HG02759 (cell line): ENCODE data around the gene MT1HL1.
"Not testable (repeated sequence)": the region's sequence is repeated elsewhere in the genome, so short reads cannot be mapped to it uniquely, and the experiment has no call there.

Experiments
- ATAC-seq: cut with Tn5 transposase; IDR thresholded peaks from one replicate; pipeline ENCODE4 v1.9.1; 2021; ENCODE audit warnings: mild to moderate bottlenecking, moderate library complexity; ENCODE audit not compliant: unreplicated experiment

Gene MT1HL1

DNA sequence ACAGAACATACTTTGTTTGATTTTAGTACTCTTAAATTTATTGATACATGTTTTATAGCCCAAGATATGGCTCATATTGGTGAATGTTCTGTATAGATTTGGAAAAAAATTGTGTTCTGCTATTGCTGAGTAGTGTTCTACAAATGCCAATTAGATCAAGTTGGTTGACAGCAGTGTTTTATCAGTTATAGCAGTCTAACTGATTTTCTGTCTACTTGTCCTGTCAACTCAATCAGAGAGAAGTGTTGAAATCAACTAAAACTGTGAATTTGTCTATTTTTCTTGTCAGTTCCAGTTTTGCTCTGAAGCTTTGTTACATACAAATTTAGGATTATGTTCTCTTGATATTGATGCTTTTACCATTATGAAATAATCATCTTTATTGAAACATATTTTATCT, 14.7 kb upstream of the MT1HL1 start:
- ATAC-seq: no peak

DNA sequence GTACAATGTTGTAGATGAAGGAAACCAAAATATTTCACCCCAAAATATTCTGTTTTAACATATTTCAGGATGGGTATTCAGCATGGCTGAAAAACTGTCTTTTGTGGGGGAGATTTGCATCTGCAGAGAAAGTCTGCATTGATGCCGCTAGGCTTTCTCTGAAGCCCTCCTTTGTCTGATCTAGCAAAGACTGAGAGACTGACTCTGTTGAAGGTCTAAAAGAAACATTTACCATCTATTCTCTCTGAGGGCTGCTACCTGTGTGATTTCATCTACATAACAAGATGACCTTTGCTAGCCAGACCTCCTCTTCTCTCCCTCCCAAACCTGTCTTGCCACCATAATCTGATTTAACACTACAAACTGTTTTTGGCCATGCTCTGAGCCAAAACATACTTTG, 12.4 kb upstream of the MT1HL1 start:
- no peak for ATAC-seq

DNA sequence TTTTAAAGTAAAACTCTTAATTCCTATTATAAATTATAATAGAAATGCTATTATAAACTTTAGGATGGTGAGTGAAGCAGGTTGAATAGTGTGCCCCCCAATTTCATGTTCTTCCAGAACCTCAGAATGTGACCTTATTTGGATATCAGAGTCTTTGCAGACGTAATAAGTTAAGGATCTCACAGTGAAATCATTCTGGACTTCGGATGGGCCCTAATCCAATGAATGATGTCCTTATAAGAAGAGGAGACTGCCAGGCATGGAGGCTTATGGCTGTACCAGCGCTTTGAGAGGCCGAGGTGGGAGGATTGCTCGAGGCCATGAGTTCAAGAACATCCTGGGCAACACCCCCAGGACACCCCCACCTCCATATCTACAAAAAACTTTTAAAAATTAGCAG, 9.4 kb upstream of the MT1HL1 start:
- ATAC-seq: no peak

DNA sequence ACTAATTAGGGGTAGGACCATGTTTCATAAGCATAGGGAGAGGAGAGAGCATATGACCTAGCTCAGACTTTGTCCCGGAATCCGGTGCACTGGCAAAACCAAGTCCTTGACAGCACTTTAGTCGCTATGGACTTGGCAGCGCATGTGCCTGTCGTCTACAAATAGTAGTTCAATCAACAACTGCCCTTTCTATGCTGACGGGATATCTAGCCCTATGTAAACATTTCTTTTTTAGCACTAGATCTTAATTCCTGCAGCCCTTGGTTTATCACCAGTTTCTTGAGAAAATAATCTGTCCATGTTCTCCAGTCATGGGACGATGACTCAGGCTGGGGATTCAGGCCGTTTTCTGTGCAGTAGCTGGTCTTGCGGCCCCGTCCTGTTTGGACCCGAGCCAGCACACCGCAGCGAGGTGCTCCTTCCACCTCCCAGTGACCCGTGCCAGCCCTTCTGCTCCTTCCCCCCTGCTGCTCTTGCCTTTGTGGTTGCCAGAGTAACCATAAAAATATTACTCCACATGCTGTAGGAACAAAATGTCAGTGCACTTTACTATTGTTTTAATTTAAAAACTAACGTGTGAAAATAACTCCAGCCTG, 8.6 kb upstream of the MT1HL1 start:
- no peak for ATAC-seq

DNA sequence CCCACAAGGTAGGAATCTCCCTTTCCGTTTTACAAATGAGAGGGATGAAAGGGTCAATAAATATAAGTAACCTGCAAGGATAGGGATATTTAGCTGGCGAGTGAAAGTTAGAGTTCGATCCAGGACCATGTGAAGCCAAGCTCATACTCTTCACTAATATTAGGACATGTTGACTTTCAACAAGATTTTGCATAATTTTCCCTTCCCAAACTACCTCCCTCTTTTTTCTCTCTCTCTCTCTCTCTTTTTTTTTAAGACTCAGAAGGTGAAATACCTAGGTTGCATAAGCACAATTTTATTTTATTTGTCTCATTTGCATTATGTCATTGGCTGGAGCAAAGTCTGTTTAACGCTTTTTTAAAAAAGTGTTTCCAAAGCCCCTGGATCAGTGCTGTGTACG, 8.1 kb upstream of the MT1HL1 start:
- no peak for ATAC-seq

DNA sequence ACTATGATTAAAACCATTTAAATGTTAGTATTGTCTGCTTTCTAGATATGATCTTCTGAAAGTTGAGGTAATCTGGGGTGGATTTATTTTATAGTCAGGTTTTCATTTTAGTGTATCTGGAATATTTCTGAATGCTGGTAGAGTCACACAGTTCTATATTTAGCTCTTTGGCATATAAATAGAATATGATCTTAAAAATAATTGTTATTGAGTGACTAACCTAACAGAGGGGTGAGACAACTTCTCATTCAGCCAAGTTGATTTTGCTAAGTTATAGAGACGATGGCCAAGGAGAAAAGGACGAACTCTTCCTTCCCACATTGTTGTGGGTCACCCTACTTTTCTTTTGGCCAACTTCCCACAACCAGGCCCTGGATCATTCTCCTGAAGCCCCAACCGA, 7.2 kb upstream of the MT1HL1 start:
- no peak for ATAC-seq

DNA sequence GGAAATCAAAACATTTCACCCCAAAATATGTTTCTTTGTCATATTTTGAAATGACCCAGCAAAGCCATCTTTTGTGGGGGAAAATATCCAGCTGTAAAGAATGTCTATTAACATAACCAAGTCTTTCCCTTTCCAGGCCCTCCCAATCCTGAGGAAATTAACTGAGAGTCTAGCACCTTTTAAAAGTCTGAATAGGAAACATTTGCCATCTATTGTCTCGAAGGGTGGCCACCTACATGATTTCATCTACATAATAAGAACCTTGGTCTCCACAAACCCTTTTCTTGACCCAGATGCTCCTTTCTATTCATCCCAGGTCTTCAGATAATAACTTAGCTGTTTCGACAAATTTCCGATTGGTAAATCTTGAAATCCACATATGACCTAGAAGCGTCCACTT, 5.4 kb upstream of the MT1HL1 start:
- no peak for ATAC-seq

DNA sequence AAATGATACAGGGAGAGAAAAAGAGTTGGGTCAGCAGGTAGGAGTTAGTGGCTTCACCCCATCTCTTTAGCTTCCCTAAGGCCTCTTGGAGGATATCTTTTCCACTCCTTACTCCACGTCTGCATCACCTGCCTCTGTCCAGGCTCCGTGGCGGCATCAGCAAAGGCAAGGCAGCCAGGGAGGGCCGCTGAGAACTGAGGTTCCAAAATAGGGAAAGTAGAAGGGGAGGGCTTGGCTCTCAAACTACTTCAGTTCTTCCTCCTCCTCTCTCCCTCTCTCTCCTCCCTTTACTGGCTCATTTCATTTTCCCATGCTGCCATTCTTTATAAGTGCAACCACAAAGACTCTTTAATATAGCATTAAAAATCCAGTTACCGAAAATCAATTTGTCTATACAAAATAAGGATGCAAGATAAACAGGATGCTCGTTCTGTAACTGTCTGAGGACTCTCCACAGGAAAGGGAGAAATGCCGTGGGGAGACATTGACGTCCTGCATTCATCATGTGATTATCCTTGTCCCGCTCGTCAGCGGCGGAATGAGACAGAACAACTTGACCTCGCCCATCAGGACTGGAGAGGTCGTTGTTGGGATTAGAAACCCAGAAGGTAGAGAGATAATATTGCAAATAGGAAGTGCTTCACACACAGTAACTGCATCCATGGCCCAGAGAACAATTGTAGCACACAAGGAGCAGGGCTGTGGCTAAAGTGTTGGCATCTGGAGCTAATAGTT, 3.1 kb upstream of the MT1HL1 start:
- no peak for ATAC-seq

DNA sequence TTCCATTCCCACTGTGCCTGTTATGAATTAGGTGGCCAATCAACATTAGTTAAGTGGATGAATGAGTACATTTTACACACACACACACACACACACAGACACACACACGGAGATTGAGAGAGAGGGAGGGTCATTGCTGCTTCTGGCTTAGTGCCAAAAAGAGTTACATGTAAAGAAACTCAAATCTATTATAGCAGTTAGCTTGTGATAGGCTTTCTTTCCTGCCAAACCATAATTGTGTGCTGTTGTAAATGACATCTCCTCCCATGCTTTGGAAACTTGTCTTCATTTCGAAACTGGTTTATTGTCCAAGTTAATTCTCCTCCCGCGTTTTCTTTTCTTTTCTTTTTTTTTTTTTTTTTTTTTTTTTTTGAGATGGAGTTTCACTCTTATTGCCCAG, 1.4 kb upstream of the MT1HL1 start:
- ATAC-seq: no peak

DNA sequence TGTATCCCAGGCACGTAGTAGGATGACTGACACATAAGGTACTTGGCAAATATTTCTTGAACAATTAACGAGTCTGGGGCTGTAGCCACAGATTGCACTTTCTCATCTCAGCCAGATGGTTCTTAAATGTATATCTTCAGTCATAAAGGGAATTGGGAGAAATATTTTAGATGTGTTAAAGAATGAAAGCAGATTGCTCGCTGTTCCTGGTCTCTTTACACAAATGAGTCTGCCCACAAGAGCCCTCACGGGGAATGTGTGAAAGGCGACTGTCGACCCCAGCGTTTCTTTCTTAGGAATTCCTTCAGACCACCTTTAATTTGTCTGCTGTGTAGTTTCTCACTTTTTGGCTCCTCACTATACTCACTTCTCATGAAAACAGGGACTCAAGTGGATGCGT, 725 bp downstream of the MT1HL1 start:
- no peak for ATAC-seq

DNA sequence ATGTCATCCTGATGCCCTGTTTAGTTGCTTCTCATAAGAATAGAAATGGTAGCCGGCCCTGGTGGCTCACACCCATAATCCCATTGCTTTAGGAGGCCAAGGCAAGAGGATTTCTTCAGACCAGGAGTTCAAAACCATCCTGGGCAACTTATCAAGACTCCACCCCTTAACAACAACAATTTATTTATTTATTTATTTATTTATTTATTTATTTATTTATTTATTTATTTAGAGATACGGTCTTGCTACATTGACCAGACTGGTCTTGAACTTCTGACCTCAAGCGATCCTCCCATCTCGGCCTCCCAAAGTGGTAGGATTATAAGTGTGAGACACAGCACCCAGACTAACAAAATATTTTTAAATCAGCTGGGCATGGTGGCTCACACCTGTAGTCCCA, 4.0 kb downstream of the MT1HL1 start:
- no peak for ATAC-seq

DNA sequence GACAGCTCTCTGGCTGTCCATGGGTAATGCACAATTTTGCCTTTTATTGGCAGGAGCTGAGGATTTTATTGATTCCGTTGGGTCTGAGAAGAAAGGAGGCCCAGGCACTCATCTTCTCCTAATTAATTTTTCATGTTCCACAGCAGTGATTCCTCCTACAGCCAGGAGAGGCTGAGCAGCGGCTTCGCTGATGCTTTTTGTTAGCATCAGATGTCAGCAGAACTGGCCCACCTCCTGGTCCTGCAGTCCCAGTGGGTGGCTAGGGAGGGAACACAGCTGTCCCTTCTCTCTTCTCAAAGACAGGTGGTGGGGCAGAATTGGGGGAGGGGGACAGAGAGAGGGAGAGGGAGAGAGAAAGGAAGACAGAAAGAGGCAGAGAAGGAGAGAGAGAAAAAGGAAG, 5.7 kb downstream of the MT1HL1 start:
- no peak for ATAC-seq

DNA sequence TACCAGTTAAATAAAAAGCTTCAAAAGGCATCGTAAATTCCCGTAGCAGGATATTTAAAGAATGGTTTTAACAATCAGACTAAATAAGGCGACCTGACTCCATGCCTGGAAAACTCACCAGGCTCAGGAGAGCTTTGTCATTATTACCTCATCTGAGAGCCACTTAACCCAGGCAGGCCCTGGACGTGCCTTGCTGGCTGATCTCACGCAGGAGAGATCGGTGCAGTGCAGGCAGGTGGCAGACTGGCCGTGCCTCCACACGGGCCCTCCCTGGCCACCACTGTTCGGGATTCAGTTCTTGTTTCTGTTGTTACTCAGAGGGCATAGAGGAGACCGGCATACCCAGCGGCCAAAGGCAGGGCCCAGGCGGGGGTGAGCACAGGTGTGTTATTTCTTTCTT, 6.4 kb downstream of the MT1HL1 start:
- no peak for ATAC-seq

DNA sequence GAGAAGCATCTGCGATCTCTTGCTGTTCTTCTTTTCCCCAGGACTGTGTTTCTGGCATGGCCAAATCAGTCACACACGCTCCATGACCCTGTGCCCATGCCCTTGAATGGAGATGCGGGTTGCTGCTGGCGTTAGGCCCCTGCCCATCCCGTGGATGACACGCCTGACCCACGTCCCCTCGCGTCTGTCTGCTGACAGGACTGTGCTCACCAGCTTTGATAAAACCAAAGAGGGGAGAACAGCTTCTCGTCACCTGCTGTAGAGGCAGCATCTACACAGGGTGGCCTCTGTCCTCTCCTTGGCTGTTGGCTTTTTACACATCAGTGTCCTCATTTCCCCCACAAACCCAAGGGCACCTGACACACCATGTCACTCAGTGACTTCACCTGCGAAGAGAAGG, 6.9 kb downstream of the MT1HL1 start:
- ATAC-seq: no peak

DNA sequence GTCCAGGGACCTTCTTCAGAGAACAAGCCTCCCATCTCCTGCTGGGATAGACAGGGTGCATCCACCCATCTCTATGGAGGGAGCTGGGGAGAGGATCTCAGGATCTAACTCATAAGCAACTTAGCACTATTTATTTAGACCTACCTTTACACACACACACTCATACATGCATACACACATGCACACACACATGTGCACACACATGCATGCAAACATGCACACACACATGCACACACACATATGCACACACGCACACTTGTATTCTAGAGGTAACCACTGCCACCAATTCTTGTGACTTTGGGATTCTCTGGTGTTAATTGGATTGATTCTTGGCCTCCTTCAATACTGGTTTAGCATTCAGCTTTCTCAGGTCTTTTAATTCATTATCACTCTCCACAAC, 9.8 kb downstream of the MT1HL1 start:
- no peak for ATAC-seq

DNA sequence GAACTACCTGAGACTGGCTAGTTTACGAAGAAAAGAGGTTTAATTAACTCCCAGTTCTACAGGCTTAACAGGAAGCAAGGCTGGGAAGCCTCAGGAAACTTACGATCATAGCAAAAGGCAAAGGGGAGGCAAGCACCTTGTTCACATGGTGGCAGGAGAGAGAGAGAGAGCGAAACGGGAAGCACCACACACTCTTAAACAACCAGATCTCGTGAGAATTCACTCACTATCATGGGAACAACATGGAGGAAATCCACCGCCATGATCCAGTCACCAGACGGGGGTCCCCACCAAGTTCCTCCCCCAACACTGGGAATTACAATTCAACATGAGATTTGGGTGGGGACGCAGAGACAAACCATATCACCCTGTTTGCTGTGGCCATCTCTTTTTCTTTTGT, 11.8 kb downstream of the MT1HL1 start:
- ATAC-seq: no peak

DNA sequence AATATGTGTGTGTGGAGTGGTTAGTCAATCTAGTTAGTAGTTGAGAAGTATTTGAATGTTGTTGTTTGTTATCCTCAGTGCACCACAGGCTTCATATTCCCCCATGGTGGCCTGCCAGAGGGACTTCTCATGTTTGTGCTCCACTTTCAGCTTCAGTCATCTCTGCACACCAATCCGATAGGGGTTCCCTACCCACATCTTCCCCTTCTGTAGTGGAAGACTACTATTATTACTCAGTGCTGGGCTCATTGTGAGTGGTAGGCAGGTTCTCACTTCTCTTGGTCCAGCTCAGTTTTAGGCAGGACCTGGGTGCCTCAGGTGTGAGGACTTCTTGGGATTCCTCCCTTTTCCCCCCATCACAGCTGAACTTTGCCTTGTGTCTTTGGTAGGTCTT, 14.2 kb downstream of the MT1HL1 start:
- ATAC-seq: peak; percentile 66

DNA sequence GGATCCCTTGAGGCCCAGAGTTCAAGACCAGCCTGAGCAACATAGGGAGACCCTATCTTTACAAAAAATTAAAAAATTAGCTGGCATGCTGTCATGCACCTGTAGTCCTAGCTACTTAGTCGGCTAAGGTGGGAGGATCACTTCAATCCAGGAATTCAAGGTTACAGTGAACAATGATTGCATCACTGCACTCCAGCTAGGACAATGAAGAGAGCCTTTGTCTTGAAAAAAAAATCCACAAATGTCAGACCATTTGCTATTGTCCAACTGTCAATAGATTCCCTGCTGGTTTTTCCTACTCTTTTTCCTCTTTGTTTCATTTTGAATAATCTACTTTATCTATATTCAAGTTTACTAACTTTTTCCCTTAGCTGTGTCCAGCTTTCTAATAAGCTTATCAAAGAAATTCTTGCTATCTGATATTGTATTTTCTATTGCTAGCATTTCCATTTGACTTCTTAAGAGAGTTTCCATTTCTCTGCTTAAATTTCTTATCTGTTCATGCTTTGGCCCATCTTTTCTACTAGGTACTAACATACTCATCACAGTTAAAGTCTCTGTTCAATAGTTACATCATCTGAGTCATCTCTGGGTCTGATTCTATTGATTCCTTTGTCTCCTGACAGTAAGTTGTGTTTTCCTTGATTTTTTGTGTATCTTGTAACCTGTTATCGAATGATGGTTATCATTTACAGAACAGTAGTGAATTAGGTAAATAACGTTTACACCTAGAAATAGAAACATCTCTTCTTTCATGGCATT, 14.8 kb downstream of the MT1HL1 start:
- ATAC-seq: no peak

DNA sequence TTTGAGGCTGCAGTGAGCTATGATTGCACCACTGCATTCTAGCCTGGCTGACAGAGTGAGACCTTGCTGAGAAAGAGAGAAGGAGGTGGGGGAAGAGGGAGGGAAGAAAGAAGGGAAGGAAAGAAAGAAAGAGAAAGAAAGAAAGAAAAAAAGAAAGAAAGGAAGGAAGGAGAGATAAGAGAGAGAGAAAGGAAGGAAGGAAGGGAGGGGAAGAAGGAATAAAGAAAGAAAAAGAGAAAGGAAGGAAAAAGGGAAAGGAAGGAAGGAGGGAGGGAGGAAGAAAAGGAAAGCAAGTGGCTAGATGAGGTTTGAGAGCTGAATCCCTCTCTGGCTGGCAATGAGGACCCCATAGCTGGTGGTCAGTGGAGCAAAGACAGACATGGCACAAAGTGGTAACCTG, 20.4 kb downstream of the MT1HL1 start:
- no peak for ATAC-seq

DNA sequence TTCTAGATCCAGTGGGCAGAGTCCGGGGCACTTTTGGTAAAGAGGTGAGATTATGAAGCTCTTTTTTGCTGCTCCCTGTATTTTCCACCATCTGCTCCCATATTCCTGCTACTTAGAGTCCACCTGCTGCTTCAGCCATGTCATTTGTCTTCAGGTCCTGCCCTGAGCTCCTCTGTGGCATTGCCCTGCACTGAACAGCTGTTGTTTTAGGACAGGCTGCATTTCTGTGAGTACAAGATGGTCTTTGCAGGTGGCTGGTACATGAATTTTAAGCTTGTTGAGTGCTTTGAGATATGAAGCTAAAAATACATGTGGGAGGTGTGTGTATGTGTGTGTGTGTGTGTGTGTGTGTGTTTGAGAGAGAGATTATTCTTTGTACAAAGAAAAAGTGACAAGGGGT, 21.9 kb downstream of the MT1HL1 start:
- ATAC-seq: no peak

DNA sequence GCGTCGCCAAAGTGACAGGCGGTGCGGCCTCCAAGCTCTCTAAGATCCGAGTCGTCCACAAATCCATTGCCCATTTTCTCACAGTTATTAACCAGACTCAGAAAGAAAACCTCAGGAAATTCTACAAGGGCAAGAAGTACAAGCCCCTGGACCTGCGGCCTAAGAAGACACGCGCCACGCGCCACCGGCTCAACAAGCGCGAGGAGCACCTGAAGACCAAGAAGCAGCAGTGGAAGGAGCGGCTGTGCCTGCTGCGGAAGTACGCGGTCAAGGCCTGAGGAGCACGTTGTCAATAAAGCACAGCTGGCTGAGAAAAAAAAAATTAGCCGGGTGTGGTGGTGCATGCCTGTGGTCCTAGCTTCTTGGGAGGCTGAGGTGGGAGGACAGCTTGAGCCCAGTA, 22.8 kb downstream of the MT1HL1 start:
- not testable (repeated sequence) for ATAC-seq

DNA sequence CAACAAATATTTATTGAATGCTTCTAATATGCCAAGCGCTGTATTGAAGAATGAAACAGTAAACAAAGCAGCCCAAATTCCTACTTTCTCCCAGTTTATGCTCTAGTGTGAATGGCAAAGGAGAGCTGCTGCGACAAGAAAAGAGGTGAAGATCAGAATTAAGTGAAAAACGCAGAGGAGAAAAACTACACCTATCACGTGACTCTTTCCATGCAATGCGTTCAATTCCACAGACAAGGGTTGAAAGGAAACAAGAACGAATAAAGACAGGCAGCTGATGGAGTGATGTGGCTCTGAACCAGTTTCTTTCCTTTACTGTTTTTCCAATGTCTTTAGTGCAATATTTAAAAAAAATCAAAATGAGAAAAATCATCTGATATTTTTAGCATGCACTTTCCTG, 23.6 kb downstream of the MT1HL1 start:
- no peak for ATAC-seq
